A549 (cell line): ENCODE measurements around the gene GJA4. TPM values are rescaled to one million over a fixed set of nuclear protein-coding genes. Genes with fewer than 3 reads are reported as not detected.

Experiments
- ATAC-seq, 2 experiments: fragments of 200-7000 bp in 1 of 2; fragments of >200 bp in 1 of 2; cut with Nextera tagmentation in 1 of 2; cut with Tn5 transposase in 1 of 2; 3 replicates each; pipeline versions ENCODE4 v1.8.0 to v1.9.1; 2018 to 2020; ENCODE audit warnings: mild to moderate bottlenecking in 1 of 2, moderate library complexity in 1 of 2
- CTCF ChIA-PET: fragments of 300-600 bp; sonication (Branson Sonifier 250); formaldehyde crosslinking; extraction: SDS; loops from one replicate; lab custom pipeline; 2021; ENCODE audit warnings: antibody characterized with exemption, inconsistent platforms; lab: Yijun Ruan, JAX
- POLR2A ChIA-PET: fragments of 350-600 bp; formaldehyde crosslinking; extraction: SDS; loops from one replicate; lab custom pipeline; 2021; ENCODE audit warnings: antibody characterized with exemption, inconsistent platforms; lab: Yijun Ruan, JAX
- DNase-seq, 2 experiments: peaks; one replicate each; pipeline versions ENCODE4 v3.0.0 to v3.0.0-alpha.2; 2011 to 2016; ENCODE audit warnings: low read depth in 1 of 2, low spot score in 1 of 2
- FAIRE-seq: peaks from 2 replicates; lab custom pipeline; 2011; peaks lifted over from hg19 to GRCh38; lab: Jason Lieb, UNC
- H3K27ac ChIP-seq, 2 experiments: fragments of >200 bp; sonication (Bioruptor Twin); formaldehyde crosslinking; 3 replicates each; pipeline ENCODE4 v1.5.1; 2016 to 2017
- H3K4me1 ChIP-seq: fragments of >200 bp; sonication (Bioruptor Twin); formaldehyde crosslinking; 3 replicates; pipeline ENCODE4 v1.6.1; 2016
- H3K4me2 ChIP-seq: fragments of >200 bp; sonication (Bioruptor Twin); formaldehyde crosslinking; 3 replicates; pipeline ENCODE4 v1.6.1; 2016
- H3K4me3 ChIP-seq: fragments of >200 bp; sonication (Bioruptor Twin); formaldehyde crosslinking; 3 replicates; pipeline ENCODE4 v1.5.1; 2016
- H3K9me3 ChIP-seq: fragments of >200 bp; sonication (Bioruptor Twin); formaldehyde crosslinking; 3 replicates; pipeline ENCODE4 v1.6.1; 2016
- BHLHE40 ChIP-seq: IDR thresholded peaks from 2 replicates; pipeline ENCODE4 v1.6.1; 2012; ENCODE audit warnings: low read depth, low read length, inconsistent platforms
- CBX8 ChIP-seq: fragments of 200-600 bp; sonication (generic); IDR thresholded peaks from 2 replicates; pipeline ENCODE4 v1.6.1; 2016
- CEBPB ChIP-seq, 2 experiments: fragments of >200 bp in 1 of 2; sonication (Bioruptor Twin) in 1 of 2; formaldehyde crosslinking in 1 of 2; IDR thresholded peaks; 2 replicates each; pipeline ENCODE4 v1.6.1; 2012 to 2016
- CHD2 ChIP-seq: fragments of 150-350 bp; IDR thresholded peaks from 2 replicates; pipeline ENCODE4 v1.6.1; 2014; ENCODE audit warnings: low read length; ENCODE audit not compliant: partially characterized antibody
- E2F6 ChIP-seq: IDR thresholded peaks from 2 replicates; pipeline ENCODE4 v1.6.1; 2012; ENCODE audit warnings: low read depth, borderline replicate concordance
- EHMT2 ChIP-seq: fragments of 200-600 bp; sonication (generic); IDR thresholded peaks from 2 replicates; pipeline ENCODE4 v1.6.1; 2016; ENCODE audit warnings: antibody characterized with exemption, low read depth, mild to moderate bottlenecking, moderate library complexity
- ESRRA ChIP-seq: fragments of 150-350 bp; IDR thresholded peaks from 2 replicates; pipeline ENCODE4 v1.6.1; 2014; ENCODE audit warnings: mild to moderate bottlenecking, low read length, borderline replicate concordance
- FOSB ChIP-seq: fragments of 250-450 bp; sonication (Bioruptor Pico); IDR thresholded peaks from 2 replicates; pipeline ENCODE4 v1.5.0; 2020; ENCODE audit warnings: mild to moderate bottlenecking, moderate library complexity
- GATA3 ChIP-seq: IDR thresholded peaks from 2 replicates; pipeline ENCODE4 v1.6.1; 2012; ENCODE audit warnings: borderline replicate concordance
- HES2 ChIP-seq: fragments of >200 bp; sonication (Bioruptor Twin); formaldehyde crosslinking; IDR thresholded peaks from 2 replicates; pipeline ENCODE4 v1.6.1; 2016
- HMGXB4 ChIP-seq: fragments of 250-450 bp; sonication (Bioruptor Pico); IDR thresholded peaks from 2 replicates; pipeline ENCODE4 v1.5.0; 2021; ENCODE audit warnings: mild to moderate bottlenecking, moderate library complexity, borderline replicate concordance
- HOXB13 ChIP-seq: fragments of 250-450 bp; sonication (Bioruptor Pico); IDR thresholded peaks from 2 replicates; pipeline ENCODE4 v1.5.0; 2020; ENCODE audit warnings: low read depth, mild to moderate bottlenecking, moderate library complexity
- JUNB ChIP-seq: fragments of >200 bp; sonication (Bioruptor Twin); formaldehyde crosslinking; IDR thresholded peaks from 2 replicates; pipeline ENCODE4 v1.6.1; 2016
- MAFK ChIP-seq: fragments of 450-650 bp; IDR thresholded peaks from 2 replicates; pipeline ENCODE4 v1.6.1; 2014; ENCODE audit not compliant: partially characterized antibody
- MAX ChIP-seq: IDR thresholded peaks from 2 replicates; pipeline ENCODE4 v1.6.1; 2012
- NFE2L2 ChIP-seq: fragments of 150-350 bp; conservative IDR thresholded peaks from 2 replicates; pipeline ENCODE4 v1.6.1; 2014; ENCODE audit warnings: low read length
- PHF8 ChIP-seq: fragments of 200-600 bp; sonication (generic); IDR thresholded peaks from 2 replicates; pipeline ENCODE4 v1.6.1; 2016; ENCODE audit warnings: low read depth, mild to moderate bottlenecking, antibody characterized with exemption, moderate library complexity, borderline replicate concordance
- POLR2A ChIP-seq: IDR thresholded peaks from 2 replicates; pipeline ENCODE4 v1.6.1; 2012; ENCODE audit warnings: mild to moderate bottlenecking, low read length
- RAD21 ChIP-seq, 2 experiments: fragments of >200 bp in 1 of 2; sonication (Bioruptor Twin) in 1 of 2; formaldehyde crosslinking in 1 of 2; IDR thresholded peaks in 1 of 2; conservative IDR thresholded peaks in 1 of 2; 2 replicates in 1 of 2; 3 replicates in 1 of 2; pipeline ENCODE4 v1.6.1; 2012 to 2018; ENCODE audit warnings: inconsistent platforms in 1 of 2
- RARB ChIP-seq: fragments of 250-450 bp; sonication (Bioruptor Pico); IDR thresholded peaks from 2 replicates; pipeline ENCODE4 v1.8.0; 2021; ENCODE audit warnings: mild to moderate bottlenecking, moderate library complexity
- RCOR1 ChIP-seq: fragments of 150-350 bp; IDR thresholded peaks from 2 replicates; pipeline ENCODE4 v1.6.1; 2014; ENCODE audit warnings: antibody characterized with exemption, low read length, low read depth
- REST ChIP-seq: fragments of 200-600 bp; sonication (generic); IDR thresholded peaks from 2 replicates; pipeline ENCODE4 v1.6.1; 2016; ENCODE audit warnings: antibody characterized with exemption, mild to moderate bottlenecking, moderate library complexity
- ZC3H11A ChIP-seq: fragments of 450-650 bp; IDR thresholded peaks from 2 replicates; pipeline ENCODE4 v1.6.1; 2014; ENCODE audit warnings: antibody characterized with exemption, mild to moderate bottlenecking
- ZFP36 ChIP-seq: fragments of 450-650 bp; IDR thresholded peaks from 2 replicates; pipeline ENCODE4 v1.6.1; 2014; ENCODE audit warnings: borderline replicate concordance; ENCODE audit not compliant: partially characterized antibody
- WGBS: methylation state at CpG from one replicate; pipeline ENCODE4 v1.1.6; 2017; ENCODE audit errors: missing lambda C conversion rate; 5-methylcytosine and 5-hydroxymethylcytosine counted together
- polyA plus RNA-seq, 4 experiments: library from polyadenylated mRNA; depleted of rRNA in 3 of 4; stranded (reverse); fragments of >200 nt; fragmentation: RNase III in 1 of 4; extraction: RNeasy Plus Mini Kit Qiagen cat#74134 plus additional on column Dnase treatment in 1 of 4; gene quantifications; 2 replicates in 3 of 4; 3 replicates in 1 of 4; pipeline ENCODE4 v1.2.3, GENCODE V29; 2011 to 2017

The GJA4 gene
- polyA plus RNA-seq, 2 of the 4 experiments (the other 2 are of a cell fraction) = not detected

- TF ChIP-seq HMGXB4 = no peak
- TF ChIP-seq HOXB13 (CRISPR knock-in tag) = no peak
- no peak for TF ChIP-seq ZC3H11A
- no peak for TF ChIP-seq BHLHE40
- TF ChIP-seq CEBPB (IDR thresholded peaks at IDR 0.05) = no peak
- no peak for TF ChIP-seq GATA3
- TF ChIP-seq, all 56 proteins: peak for 0
Measured at GRCh38 chr1:34745666-34746065, 47.1 kb upstream of the GJA4 start (continued).

- FAIRE-seq = no peak
- 69% methylated on average over 4 of the region's 4 CpGs for WGBS
- CTCF ChIA-PET = interaction anchor here (1.1 to 1.3 kb wide), 2 partner anchors 18 to 19 kb away, joined by 3 read pairs; no protein-coding TSS in a partner anchor
Measured at GRCh38 chr1:34746101-34746500, 46.7 kb upstream of the GJA4 start.

GRCh38 chr1:34746785-34747637, 45.8 kb upstream of the GJA4 start:
- DNase-seq (no peak), ATAC-seq (no peak), FAIRE-seq (no peak)
- TF ChIP-seq REST (no peak), RARB (CRISPR knock-in tag) (no peak), POLR2A (no peak), EHMT2 (no peak), PHF8 (no peak), FOSB (CRISPR knock-in tag) (no peak), JUNB (no peak), GATA3 (no peak), MAX (no peak), RAD21 (conservative IDR thresholded peaks at IDR 0.05 in 1 of 2, IDR thresholded peaks at IDR 0.05 in 1 of 2) (no peak), E2F6 (no peak), RCOR1 (no peak), CHD2 (no peak), NFE2L2 (no peak), HES2 (no peak), CBX8 (no peak), ESRRA (no peak)
- Histone ChIP-seq H3K9me3 (no peaks in the 10 kb centered on the region), H3K4me2 (no peak overlapping the region), H3K27ac (no peak overlapping the region), H3K4me1 (no peaks in the 10 kb centered on the region; the same call in 2 of the 3 replicates), H3K4me3 (no peak overlapping the region)
- POLR2A ChIA-PET = no interaction called here
- WGBS = 57% methylated on average over 13 of the region's 18 CpGs
- CTCF ChIA-PET = interaction anchor here (0.6 to 1.3 kb wide), 4 partner anchors 18 to 124 kb away, joined by 3 to 4 read pairs (median 4); no protein-coding TSS in a partner anchor

More at GRCh38 chr1:34746101-34746500, 46.7 kb upstream of the GJA4 start:
- TF ChIP-seq ZFP36 (peak; percentile 20), MAFK (no peak)
- H3K9me3 ChIP-seq = no peaks in the 10 kb centered on the region
- H3K27ac ChIP-seq = no peak overlapping the region
- H3K4me2 ChIP-seq = no peak overlapping the region
- POLR2A ChIA-PET = no interaction called here
- H3K4me3 ChIP-seq = no peak overlapping the region
- no peaks in the 10 kb centered on the region; the same call in 2 of the 3 replicates for H3K4me1 ChIP-seq
- ATAC-seq (no peak), DNase-seq (no peak)
